Stimulated activated CD4-positive, alpha-beta T cell treated with anti-CD3 and anti-CD28 coated beads, Interleukin-1b, Interleukin-23, amount 100 ng/mL, for 48 hours (primary cell): ENCODE measurements around the gene SYNCRIP.
"Not testable (repeated sequence)": the region's sequence is repeated elsewhere in the genome, so short reads cannot be mapped to it uniquely, and the experiment has no call there.

Source experiments
- DNase-seq: peaks from one replicate; pipeline ENCODE4 v3.0.0-alpha.2; 2020

SYNCRIP gene

GRCh38 chr6:85642774-85643536 lies at the start of gene SYNCRIP:
Gene SYNCRIP, minus strand, starts transcription at chr6:85642886. Its CDS starts 1,447 bp downstream, at chr6:85641439.
- peak; percentile 98 for DNase-seq

- DNase-seq, result no peak
These were observed 48.8 kb upstream of the SYNCRIP start for GRCh38 chr6:85691478-85691877.

GRCh38 chr6:85690071-85690470 lies 47.4 kb upstream of the SYNCRIP start:
- no peak for DNase-seq

GRCh38 chr6:85685713-85686112 lies 43.0 kb upstream of the SYNCRIP start:
- DNase-seq, result no peak

- DNase-seq, result no peak
These were observed 42.1 kb upstream of the SYNCRIP start for GRCh38 chr6:85684809-85685171.

- DNase-seq, result no peak
These were observed 41.6 kb upstream of the SYNCRIP start for GRCh38 chr6:85684133-85684808.

- not testable (repeated sequence) for DNase-seq
These were observed 39.2 kb upstream of the SYNCRIP start for GRCh38 chr6:85681899-85682298.

- no peak for DNase-seq
These were observed 37.7 kb upstream of the SYNCRIP start for GRCh38 chr6:85680388-85680787.

GRCh38 chr6:85679445-85680123 lies 36.9 kb upstream of the SYNCRIP start:
- DNase-seq, result no peak

GRCh38 chr6:85678602-85679444 lies 36.1 kb upstream of the SYNCRIP start:
- peak; percentile 97 for DNase-seq

GRCh38 chr6:85678026-85678601 lies 35.4 kb upstream of the SYNCRIP start:
- no peak for DNase-seq

GRCh38 chr6:85677234-85677956 lies 34.7 kb upstream of the SYNCRIP start:
- no peak for DNase-seq

GRCh38 chr6:85676086-85676729 lies 33.5 kb upstream of the SYNCRIP start:
- DNase-seq, result no peak

- DNase-seq, result no peak
These were observed 32.5 kb upstream of the SYNCRIP start for GRCh38 chr6:85675030-85675819.

- no peak for DNase-seq
These were observed 31.9 kb upstream of the SYNCRIP start for GRCh38 chr6:85674604-85675003.

- no peak for DNase-seq
These were observed 30.8 kb upstream of the SYNCRIP start for GRCh38 chr6:85673198-85674139.

GRCh38 chr6:85672623-85673022 lies 29.9 kb upstream of the SYNCRIP start:
- no peak for DNase-seq

- no peak for DNase-seq
These were observed 29.4 kb upstream of the SYNCRIP start for GRCh38 chr6:85672050-85672449.

GRCh38 chr6:85670573-85670972 lies 27.9 kb upstream of the SYNCRIP start:
- no peak for DNase-seq
